Measurements from ENCODE around the gene PHLDB1.

DNA sequence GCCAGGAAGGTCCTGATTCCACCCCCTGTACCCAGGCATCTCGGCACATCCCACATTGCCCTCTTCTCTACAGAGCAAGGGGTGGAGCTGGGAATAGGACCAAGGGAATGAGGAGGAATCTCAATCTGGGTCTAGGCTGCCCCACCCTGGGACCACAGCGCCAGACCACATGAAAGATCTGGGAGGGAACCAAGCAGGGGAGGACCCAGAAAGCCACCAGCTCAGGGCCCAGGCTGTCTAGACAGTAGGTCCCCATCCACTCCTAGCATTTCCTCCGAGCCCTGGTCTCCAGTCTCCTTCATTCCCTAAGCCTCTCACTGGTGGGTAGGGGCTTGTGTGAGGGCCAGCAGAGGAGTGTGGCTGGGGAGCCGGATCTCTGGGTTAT lies 11.6 kb downstream of the PHLDB1 start:
- TF ChIP-seq POLR2AphosphoS5 (IDR thresholded peaks at IDR 0.05; ENCODE audit: low read depth) (no peak), GABPA (IDR thresholded peaks at IDR 0.05; ENCODE audit: low read depth) (no peak), SPI1 (IDR thresholded peaks at IDR 0.05; ENCODE audit: borderline replicate concordance, low read depth) (no peak)
- TF ChIP-seq, protein P1, sequence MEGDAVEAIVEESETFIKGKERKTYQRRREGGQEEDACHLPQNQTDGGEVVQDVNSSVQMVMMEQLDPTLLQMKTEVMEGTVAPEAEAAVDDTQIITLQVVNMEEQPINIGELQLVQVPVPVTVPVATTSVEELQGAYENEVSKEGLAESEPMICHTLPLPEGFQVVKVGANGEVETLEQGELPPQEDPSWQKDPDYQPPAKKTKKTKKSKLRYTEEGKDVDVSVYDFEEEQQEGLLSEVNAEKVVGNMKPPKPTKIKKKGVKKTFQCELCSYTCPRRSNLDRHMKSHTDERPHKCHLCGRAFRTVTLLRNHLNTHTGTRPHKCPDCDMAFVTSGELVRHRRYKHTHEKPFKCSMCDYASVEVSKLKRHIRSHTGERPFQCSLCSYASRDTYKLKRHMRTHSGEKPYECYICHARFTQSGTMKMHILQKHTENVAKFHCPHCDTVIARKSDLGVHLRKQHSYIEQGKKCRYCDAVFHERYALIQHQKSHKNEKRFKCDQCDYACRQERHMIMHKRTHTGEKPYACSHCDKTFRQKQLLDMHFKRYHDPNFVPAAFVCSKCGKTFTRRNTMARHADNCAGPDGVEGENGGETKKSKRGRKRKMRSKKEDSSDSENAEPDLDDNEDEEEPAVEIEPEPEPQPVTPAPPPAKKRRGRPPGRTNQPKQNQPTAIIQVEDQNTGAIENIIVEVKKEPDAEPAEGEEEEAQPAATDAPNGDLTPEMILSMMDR (IDR thresholded peaks at IDR 0.05; ENCODE audit: insufficient read depth, low read length): no peak
- TF ChIP-seq, protein P2, sequence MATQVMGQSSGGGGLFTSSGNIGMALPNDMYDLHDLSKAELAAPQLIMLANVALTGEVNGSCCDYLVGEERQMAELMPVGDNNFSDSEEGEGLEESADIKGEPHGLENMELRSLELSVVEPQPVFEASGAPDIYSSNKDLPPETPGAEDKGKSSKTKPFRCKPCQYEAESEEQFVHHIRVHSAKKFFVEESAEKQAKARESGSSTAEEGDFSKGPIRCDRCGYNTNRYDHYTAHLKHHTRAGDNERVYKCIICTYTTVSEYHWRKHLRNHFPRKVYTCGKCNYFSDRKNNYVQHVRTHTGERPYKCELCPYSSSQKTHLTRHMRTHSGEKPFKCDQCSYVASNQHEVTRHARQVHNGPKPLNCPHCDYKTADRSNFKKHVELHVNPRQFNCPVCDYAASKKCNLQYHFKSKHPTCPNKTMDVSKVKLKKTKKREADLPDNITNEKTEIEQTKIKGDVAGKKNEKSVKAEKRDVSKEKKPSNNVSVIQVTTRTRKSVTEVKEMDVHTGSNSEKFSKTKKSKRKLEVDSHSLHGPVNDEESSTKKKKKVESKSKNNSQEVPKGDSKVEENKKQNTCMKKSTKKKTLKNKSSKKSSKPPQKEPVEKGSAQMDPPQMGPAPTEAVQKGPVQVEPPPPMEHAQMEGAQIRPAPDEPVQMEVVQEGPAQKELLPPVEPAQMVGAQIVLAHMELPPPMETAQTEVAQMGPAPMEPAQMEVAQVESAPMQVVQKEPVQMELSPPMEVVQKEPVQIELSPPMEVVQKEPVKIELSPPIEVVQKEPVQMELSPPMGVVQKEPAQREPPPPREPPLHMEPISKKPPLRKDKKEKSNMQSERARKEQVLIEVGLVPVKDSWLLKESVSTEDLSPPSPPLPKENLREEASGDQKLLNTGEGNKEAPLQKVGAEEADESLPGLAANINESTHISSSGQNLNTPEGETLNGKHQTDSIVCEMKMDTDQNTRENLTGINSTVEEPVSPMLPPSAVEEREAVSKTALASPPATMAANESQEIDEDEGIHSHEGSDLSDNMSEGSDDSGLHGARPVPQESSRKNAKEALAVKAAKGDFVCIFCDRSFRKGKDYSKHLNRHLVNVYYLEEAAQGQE (IDR thresholded peaks at IDR 0.05; ENCODE audit: insufficient replicate concordance, low read depth): no peak

All from HL-60 (cell line).